HG02870 (cell line): ENCODE measurements around the gene ITGA2B.
"Not testable (repeated sequence)": the region's sequence is repeated elsewhere in the genome, so short reads cannot be mapped to it uniquely, and the experiment has no call there.

Experiments used
- ATAC-seq: cut with Tn5 transposase; IDR thresholded peaks from one replicate; pipeline ENCODE4 v1.9.1; 2021; ENCODE audit warnings: mild to moderate bottlenecking, moderate library complexity; ENCODE audit not compliant: unreplicated experiment

The ITGA2B gene

DNA sequence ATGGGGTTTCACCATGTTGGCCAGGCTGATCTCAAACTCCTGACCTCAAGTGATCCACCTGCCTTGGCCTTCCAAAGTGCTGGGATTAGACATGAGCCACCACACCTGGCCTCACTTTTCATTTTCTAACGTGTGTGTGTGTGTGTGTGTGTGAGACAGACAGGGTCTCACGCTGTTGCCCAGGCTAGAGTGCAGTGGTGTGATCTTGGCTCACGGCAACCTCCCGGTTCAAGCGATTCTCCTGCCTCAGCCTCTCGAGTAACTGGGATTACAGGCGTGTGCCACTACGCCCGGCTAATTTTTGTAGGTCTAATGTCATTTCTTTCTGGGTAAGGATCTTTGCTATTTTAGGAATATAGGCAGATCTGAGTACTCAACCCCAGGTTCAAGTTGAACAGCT, 4.7 kb upstream of the ITGA2B start:
- ATAC-seq, result not testable (repeated sequence)

DNA sequence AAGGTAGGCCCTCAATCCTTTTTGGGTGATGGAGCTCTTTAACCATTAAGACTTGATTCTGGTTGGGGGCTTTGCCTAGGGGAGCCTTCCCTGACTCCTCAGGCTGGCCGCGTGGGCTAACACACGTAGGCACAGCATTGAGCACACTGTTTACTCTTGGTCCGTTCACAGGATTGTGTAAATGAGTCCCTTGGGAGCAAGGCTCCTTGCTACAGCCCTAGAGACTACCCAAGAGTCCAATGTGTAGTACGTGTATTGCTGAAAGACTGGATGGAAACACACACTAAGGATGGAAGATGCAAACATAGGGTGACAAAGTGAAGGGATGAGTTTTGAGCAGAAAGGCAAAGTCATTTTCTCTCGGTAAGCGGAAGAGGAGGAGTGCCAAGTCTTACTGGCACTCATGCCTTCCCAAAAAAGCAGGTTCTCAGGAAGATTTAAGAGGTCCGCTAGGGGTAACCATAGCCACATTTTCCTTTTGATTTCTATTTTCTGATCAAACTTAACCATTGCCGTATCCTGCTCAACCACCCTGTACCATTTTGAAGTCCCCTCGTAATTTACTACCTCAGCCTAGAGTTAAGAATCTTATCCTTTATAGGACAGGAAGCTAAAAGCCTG, 911 bp upstream of the ITGA2B start:
- ATAC-seq, result no peak

DNA sequence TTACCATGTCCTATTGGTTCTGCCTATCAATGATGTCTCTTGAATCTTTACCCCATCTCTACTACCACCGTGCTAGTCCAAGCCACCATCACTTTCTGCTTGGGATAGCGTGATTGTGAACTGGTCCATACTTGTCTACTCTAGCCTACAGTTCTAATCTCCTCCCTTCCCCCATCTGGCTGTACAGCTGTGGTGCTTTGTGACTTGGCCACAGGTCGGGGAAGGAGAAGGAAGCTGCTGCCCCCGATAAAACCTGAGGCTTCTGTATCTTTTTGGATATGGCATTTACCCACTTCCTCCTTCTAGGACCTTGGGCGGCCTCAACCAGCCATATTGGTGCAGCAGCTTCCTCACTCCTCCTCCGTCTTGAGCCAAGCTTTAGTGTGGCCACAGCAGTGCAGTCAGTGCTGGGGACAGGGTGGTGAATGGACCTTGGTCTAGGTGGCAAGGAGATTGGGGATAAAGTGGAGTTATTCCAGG, 314 bp upstream of the ITGA2B start:
- no peak for ATAC-seq

DNA sequence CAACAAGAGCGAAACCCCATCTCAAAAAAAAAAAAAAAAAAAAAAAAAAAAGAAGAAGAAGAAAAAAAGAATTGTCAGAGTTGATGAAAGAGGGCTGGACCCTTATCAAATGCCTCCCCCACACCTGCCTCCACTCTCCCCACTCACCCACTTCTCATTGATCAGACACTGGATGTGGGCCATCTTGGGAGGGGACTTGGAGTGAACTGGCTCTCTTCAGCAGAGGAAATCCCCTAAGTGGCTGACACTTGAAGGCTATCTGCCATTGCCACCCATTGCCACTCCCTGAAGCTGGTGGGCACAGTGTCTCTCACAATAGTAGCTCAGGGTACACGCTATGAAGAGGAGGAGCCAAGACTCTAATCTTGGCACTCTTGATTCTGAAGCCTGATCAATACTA, 1.6 kb downstream of the ITGA2B start:
- ATAC-seq, result no peak

DNA sequence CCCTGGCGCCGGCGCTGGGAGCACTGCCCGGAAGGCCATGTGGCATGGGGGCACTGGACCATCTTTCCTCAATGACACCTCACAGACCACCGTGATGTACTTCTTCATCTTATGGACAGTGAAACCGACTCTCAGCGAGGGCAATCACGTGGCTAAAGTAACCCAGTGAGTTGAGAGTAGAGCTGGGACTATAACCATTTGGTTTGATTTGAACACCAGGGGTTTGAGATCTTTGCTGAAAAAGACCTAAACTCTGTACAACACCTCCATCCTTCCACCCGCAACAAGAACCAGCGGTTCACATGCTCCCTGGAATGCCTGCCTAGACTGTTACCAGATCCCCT, 3.3 kb downstream of the ITGA2B start:
- no peak for ATAC-seq

DNA sequence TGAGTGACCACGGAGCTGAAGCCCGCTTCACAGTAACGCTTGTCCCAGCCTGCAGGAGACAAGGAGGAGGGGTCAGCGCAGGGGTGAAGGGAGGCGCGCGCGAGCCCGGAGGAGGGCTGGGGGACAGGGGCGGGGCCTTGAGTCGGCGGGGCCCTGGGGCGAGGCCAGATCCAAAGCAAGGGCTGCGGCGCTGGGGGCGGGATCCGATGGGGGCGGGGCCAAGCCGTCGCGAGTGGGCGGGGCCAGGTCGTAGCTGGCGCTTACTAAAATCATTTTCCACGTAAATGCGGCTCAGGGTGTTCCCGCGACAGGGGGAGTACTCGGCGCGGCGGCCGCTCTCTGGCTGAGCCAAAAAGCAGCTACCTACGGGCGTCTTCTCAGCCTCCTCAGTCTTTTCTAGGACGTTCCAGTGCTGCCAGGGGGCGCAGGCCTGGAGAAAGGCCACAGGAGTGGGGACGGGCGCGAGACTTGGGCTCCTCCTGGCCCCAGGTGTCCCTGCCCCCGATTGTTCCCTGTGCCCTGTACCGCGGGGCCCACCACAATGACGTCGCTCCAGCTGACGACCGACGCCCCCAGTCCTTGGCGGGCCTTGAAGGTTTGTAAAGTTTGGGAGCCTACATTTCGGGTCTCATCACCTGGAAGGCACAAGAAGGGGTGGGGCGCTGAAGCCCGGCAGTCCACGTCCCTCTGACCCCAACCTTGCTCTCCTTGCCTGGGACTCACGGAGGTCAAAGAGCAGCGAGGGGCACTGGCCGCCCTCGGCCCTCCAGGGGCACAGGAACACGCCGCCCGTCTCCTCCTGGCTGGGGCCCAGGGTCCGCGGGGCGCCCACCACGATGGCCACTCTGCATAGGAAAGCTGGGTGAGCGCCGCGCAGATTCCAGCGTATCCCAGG, 3.9 kb downstream of the ITGA2B start:
- ATAC-seq, result peak; percentile 45

DNA sequence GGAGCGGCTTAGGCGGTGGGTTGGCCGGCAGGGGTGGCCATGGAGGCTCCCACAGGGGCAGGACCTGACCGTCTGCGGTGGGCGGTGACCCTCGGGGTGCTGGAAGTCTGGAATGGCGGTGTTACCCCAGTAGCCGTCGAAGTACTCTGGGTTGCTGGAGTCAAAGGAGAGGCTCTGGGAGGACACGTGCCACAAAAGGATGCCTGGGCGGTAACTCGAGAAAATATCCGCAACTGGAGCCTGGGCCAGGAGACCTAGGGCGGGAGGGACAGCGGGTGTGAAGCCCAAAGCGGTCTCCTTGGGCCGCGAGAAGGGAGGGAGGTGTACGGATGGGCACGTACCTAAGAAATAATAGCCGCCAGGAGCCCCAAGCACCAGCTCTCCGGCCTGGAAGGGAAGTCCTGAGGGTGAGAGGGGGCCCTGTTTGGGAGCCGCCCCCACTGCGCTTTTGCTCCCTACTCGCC, 4.6 kb downstream of the ITGA2B start:
- no peak for ATAC-seq

DNA sequence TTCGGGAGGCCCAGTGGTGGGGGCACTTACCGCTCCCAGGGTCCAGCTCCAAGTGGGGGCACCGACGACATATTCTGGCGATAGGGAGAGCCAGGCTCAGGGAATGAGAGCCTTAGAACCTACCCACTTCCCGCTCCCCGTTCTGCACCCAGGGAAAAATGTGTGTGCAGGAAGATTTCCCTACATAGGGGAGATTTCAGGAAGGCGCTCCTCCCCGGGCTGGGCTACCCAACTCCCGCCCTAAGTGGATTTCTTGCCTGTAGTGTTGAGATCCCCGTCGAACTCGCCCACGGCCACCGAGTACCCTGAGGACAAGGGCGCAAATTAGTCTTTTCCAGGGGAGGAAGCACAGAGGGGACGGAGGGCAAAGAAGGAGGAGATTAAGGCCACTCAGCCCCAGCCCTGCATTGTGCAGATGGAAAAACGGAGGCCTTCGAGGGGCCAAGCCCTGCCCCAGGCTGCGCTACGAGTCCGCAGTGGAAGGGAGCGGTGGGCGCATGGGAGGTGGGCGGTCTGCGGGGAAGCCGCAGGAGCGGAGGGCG, 5.1 kb downstream of the ITGA2B start:
- ATAC-seq, result no peak

DNA sequence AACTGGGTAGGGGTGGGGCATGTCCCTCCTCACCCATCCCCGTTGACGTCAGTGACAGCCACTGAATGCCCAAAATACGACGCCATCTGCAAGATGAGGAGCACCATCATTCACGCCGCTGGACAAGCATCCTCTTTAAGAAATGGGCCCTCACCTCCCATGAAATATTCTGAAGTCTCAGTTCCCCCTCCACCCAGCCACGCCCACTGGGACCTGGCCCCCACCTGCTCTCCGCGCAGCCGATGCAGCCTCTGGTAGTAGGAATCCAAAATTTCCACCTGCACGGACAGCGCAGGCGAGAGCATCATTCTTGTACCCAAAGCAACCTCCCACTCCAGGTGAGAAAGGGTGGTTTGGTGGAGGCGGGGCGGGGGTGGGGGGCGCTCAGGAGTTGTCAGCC, 5.6 kb downstream of the ITGA2B start:
- ATAC-seq, result no peak

DNA sequence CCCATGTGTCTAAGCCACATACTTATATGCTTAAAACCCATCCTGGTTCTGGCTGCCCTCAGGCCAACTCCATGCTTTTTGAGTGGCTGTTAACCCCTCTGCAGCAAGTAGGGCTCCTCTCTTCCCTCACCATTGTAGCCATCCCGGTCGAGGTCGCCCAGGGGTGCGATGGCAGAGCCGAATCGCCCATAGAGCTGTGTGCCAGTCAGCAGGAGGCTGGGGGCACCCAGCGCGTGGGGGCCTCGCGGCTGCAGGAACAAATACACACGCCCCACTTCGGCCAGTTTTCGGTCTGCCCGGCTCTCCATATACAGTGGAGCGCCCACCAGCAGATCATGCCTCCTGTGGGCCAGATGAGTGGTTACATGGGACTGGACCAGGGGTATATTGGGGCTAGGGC, 6.1 kb downstream of the ITGA2B start:
- no peak for ATAC-seq

DNA sequence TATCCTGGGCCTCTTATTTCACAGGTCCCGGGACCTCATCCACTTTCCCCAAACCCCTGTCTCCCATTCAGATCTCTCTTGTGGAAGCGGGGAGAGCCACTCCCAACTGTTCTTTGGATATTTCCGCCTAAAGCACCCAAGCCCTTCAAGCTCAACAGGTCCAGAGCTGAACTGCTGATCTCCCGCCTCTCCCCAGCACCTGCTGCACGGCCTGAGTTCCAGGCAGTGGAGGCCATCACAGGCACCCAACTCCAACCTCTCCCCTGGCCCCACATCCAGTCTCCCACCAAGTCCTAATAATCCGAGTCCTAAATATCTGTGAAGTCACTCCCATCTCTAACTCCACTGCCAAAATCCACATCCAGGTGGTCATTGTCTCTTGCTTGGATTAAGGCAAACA, 6.5 kb downstream of the ITGA2B start:
- ATAC-seq, result no peak

DNA sequence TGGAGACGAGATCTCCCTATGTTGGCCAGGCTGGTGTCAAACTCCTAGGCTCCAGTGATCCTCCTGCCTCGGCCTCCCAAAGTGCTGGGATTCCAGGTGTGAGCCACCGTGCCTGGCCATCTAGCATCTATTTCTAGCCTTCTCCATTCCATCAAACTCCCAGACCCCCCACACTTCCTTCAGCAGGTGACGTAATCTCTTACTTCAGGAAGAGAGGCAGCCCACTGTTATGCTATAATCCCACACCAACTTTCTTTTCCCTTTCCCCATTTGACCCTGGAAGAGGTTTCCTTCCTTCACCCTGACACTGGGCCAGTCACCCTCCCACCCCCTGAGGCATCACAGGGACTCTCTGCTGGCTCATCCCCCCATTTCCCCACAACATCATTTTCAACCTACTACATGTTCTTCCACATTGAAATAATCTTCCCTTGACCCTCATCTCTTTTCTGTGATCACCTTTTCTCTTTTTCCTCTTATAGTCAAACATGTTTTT, 7.6 kb downstream of the ITGA2B start:
- ATAC-seq, result no peak

DNA sequence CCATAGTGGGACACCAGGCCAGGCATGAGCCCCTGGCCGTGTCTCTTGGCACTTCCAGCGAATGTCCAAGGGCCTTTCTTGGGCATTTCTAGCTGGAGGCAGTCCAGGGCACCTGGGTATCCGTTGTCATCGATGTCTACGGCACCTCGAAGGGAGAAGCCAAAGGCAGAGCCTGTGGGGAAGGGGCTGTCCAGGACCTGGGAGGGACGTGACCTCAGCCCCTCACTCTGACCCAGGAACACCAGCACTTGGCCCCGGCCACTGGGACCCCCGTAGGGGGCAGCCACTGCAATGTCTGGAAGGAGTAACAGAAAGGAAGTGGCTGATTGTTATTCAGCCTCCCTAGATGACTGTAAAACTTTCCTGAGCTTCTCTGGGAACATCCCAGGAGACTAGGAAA, 8.7 kb downstream of the ITGA2B start:
- no peak for ATAC-seq

DNA sequence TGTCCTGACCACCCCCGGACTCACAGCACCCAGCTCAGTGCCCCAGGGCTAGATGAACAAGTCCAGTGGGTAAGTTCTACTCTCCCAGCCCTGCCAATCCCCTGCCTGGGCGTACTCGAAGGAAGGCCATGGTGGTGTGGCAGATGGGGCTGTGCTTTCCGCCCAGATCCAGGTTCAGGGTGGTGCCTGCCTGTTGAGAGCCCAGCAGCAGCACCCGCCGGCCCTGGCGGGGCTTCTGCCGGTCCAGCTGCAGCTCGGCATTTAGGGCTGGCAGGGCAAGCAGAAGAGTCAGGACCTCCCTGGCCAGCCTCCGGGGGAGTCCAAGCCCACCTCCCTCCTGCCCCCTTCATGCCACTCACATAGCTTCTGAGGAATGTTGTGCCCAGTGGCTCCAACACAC, 9.6 kb downstream of the ITGA2B start:
- no peak for ATAC-seq

DNA sequence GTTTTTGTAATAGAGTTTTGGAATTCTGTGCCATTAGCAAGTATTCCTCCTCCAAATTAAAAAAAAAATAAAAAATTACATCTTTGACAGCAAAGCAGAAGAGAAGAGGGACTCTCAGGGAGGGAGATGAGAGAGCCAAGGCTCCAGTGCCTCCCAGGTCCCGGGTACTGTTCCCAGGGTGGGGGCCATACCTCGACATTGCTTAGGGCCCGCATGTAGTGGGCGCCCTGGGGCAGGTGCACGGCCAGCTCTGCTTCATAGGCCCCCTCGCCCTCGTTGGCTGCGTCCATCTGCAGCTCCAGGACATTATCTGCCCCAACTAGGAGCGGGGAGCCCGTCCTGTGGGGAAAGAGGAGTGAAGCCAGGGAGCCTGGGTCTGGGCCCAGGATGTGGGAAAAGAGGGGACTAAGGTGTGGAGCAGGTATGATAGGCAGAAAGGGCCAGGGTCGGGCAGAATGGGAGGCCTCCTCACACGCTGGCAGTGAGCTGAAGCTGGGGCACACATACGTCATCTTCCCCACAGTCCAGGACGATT, 11.2 kb downstream of the ITGA2B start:
- ATAC-seq, result no peak

DNA sequence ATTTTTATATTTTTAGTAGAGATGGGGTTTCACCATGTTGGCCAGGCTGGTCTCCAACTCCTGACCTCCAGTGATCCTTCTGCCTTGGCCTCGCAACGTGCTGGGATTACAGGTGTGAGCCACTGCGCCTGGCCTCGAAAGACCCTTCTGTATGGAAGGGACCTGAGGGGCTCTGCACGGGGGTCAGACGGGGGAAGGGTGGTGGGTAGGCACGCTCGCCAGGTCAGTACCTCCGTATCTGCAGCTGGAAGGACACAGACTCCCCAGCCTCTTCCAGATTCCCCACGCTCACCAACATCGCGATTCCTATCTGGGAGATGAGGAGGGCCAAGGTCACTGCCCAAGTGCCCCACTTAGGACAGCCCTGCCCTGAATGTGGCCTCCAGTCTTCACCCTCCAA, 12.7 kb downstream of the ITGA2B start:
- no peak for ATAC-seq

DNA sequence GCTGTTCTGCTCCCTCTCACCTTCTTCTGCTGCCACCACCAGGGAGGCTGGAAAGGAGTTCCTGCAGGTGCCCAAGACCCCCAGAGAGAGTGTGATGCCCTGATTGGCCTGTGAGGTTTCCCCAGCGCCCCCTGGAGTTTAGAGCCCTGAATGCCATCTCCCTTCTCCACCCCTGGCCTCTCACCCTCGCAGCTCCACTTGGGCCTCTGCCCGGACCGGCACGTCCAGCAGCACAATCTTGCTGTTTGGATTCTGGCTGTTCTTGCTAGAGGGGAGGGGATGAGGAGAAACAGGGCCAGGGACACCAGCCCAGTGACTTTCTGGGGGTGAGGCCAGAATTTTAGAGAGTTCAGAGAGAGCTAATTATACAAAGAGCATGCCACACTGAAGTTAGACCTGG, 13.3 kb downstream of the ITGA2B start:
- ATAC-seq, result no peak

DNA sequence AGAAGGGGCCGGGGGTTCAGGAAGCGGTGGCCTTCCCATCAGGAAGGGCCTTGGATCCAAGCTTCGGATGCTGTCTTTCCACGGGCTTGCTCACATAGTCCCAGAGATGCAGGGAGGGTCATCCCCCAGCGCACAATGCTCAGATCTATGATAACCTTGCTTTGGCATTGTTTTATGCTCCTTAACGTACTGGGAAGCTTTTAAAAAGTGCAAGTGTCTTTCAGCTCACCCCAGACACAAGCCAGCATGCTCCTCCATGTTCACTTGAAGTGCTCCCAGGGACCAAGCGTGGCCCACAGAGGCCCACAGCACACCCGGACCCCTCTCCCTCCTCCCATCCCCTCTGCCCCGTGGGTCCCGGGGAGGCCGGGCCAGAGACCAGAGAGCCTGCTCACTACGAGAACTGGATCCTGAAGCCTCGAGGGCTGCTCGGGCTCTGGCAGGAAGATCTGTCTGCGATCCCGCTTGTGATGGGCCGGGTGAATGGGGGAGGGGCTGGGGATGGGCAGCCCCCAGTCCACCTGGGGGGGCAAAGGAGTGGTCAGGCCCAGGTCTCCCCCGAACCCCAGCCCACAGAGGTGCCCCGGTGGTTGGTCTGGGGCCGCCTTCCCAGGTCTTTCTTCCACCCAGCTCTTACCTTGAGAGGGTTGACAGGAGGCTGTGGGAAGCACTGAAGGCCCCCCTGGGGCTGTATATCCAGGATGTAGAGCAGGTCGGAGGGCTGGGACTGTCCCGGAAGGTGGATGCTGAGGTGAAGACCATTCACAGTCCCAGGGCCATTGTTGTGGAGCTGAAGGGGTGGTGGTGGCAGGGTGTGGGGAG, 14.0 kb downstream of the ITGA2B start:
- no peak for ATAC-seq

DNA sequence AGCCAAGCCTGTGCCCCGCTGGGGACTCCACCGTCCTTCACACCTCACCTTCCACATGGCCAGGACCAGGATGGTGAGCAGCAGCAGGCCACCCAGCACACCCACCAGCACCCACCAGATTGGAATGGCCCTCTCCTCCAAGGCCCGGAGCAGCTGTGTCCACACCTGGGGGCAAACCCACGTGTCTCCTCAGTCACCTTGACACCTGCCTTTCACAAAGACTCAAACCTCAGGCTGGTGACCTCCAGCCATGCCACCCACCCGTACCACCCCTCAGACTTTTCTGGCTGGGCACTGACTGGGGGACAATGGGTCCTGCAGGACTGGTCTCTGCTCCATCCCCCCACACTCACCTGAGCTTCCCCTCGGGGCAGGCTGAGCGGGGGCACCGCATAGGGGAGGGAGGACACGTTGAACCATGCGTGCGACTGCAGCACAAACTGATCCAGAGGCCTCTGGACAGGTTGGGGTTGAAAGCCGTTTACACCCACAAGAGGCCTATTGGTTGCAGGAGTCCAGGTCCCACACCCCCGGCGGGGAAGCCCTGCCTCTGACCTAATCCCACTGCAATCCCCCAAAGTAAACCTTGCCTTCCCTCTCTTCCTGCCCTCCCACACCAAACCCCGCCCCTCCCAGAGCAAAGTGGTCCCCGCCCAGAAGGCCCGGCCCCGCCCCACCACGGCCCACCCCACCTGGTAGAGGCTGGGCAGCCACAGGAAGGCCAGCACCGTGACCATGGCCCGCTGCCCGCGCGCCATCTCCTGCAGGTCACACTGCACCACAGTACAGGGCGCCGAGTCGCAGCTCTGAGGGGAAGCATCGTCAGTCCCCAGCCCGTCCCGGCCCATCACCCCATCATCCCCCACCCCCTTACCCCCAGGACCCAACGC, 14.9 kb downstream of the ITGA2B start:
- no peak for ATAC-seq

DNA sequence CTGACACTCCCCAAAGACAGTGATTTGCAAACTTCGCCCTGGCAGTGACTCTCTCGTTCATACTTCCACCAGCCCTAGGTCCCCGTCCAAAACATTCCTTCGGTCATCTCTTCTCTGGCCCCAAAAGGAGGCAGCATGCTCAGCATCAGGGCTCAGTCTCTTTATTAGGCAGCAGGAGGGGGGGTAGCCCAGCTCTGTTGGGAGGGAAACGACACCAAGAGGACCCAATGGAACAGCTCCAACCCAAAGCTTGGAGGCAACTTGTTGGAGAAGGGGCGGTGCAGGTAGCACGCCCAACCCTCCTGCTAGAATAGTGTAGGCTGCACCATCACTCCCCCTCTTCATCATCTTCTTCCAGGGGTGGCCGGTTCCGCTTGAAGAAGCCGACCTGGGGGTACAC, 17.4 kb downstream of the ITGA2B start:
- no peak for ATAC-seq
